Ovary (tissue), 9 donors: ENCODE data around the gene CHRM3. TPM values are rescaled to one million over a fixed set of nuclear protein-coding genes. Genes with fewer than 3 reads are reported as not detected.

Experiments used
- DNase-seq, 5 donors: peaks; one replicate each; pipeline ENCODE4 v3.0.0-alpha.2; 2019 to 2020
- H3K27ac ChIP-seq, 2 donors: fragments of 200-600 bp; one replicate each; pipeline versions ENCODE4 v1.5.1 to v1.8.0; 2019 to 2022
- H3K27me3 ChIP-seq: fragments of 200-600 bp; one replicate; pipeline ENCODE4 v1.8.0; 2022
- H3K36me3 ChIP-seq: fragments of 200-600 bp; sonication (generic); one replicate; pipeline ENCODE4 v1.5.1; 2019
- H3K4me1 ChIP-seq: one replicate; pipeline ENCODE4 v1.8.1; 2013; ENCODE audit warnings: mild to moderate bottlenecking, moderate library complexity; ENCODE audit not compliant: insufficient read depth
- H3K4me3 ChIP-seq: fragments of 200-600 bp; sonication (generic); one replicate; pipeline ENCODE4 v1.5.1; 2017
- H3K9me3 ChIP-seq, 2 donors: fragments of 200-600 bp in 1 of 2; sonication (generic) in 1 of 2; one replicate each; pipeline versions ENCODE4 v1.5.1 to v1.8.1; 2013 to 2019; ENCODE audit warnings: mild to moderate bottlenecking in 1 of 2, moderate library complexity in 1 of 2
- EP300 ChIP-seq: sonication (generic); formaldehyde crosslinking; IDR thresholded peaks from one replicate; pipeline ENCODE4 v1.6.1; 2017; ENCODE audit warnings: antibody characterized with exemption
- POLR2A ChIP-seq: fragments of 450-650 bp; IDR thresholded peaks from one replicate; pipeline ENCODE4 v1.6.1; 2017; ENCODE audit warnings: antibody characterized with exemption, mild to moderate bottlenecking, moderate library complexity
- WGBS, 3 donors: extraction: QIAGEN DNeasy Blood & Tissue Kit in 1 of 3; methylation state at CpG; one replicate each; pipeline versions ENCODE4 v1.1.5 to v1.1.7; 2013 to 2017; 5-methylcytosine and 5-hydroxymethylcytosine counted together
- intact Hi-C, 4 donors: fragments of 100-400 bp; cut with DNase I; formaldehyde crosslinking; loops; one replicate each; pipeline versions ENCODE4 v1.11.0 to v1.15.1; 2022 to 2023
- polyA plus RNA-seq, 2 donors: library from polyadenylated mRNA; stranded (reverse); fragments of 200-250 nt in 1 of 2; fragments of 350-450 nt in 1 of 2; fragmentation: Illumina TruSeq in 1 of 2; extraction: RNeasy Lipid Tissue Mini Kit (QIAGEN cat#74804) in 1 of 2; gene quantifications; one replicate each; pipeline ENCODE4 v1.2.3, GENCODE V29; 2013 to 2014
- total RNA-seq, 7 donors: library from RNA; depleted of rRNA in 2 of 7; stranded (reverse); fragments of >200 nt in 2 of 7; fragmentation: NEBNext Ultra II Directional in 3 of 7; extraction: Animal tissue kit (Norgen Biotek cat#: 25700) in 3 of 7; gene quantifications; one replicate each; pipeline versions ENCODE4 v1.1.0 to v1.2.4, GENCODE V29; 2016 to 2023
- TF ChIP-seq, protein P1 (sequence below), 3 donors: fragments of 450-650 bp in 2 of 3; fragments of 200-600 bp in 1 of 3; IDR thresholded peaks; one replicate each; pipeline versions ENCODE4 v1.5.1 to v1.8.0; 2016 to 2022; ENCODE audit warnings: antibody characterized with exemption in 3 of 3, mild to moderate bottlenecking in 1 of 3
- donor health status: DM: no; HTN: no; CAD: no; lungs with moderate emphysema.
- donor health status: DM: no; HTN: no; CAD: no.
- donor health status: Bipolar disorder and iron deficiency.
- donor health status: DM: yes; HTN: yes; CAD: no.
- donor health status: DM: no; HTN: no; CAD: no.
- donor health status: DM: yes; HTN: yes; CAD: no.

Gene CHRM3
- total and polyA plus RNA-seq, 9 donors, result 1.2 to 39.9 (median 10.1) TPM

DNA sequence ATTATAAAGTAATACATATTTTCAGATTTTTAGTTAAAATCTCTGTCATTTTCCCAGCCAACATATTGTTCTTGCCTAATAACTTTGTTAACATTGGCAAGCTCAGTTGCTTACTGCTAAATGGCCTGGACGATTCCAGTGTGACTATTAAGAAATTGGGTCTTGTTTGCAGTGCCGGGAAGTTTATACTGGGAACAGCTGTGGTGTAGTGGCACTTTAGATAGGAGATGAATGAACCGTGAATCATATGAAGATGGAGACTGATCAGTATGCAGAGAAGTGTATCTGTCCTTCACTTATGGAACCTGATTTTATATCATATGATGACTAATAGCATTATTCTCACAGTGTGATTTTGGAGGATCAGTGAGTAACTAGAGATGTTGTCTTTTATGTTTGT, 3.3 kb downstream of the CHRM3 start:
- Histone ChIP-seq H3K27ac (no peak overlapping the region), H3K27me3 (no peaks in the 10 kb centered on the region), H3K9me3 (no peaks in the 10 kb centered on the region), H3K4me1 (peaks cover 1% of the 10 kb centered on the region), H3K36me3 (no peaks in the 10 kb centered on the region), H3K4me3 (no peak overlapping the region)
- WGBS, 3 donors, result 16 to 22% (median 17%) methylated on average over 3 of the region's 3 CpGs
- intact Hi-C loops, result no loop called here
- no peak for TF ChIP-seq POLR2A
- TF ChIP-seq, protein P1, sequence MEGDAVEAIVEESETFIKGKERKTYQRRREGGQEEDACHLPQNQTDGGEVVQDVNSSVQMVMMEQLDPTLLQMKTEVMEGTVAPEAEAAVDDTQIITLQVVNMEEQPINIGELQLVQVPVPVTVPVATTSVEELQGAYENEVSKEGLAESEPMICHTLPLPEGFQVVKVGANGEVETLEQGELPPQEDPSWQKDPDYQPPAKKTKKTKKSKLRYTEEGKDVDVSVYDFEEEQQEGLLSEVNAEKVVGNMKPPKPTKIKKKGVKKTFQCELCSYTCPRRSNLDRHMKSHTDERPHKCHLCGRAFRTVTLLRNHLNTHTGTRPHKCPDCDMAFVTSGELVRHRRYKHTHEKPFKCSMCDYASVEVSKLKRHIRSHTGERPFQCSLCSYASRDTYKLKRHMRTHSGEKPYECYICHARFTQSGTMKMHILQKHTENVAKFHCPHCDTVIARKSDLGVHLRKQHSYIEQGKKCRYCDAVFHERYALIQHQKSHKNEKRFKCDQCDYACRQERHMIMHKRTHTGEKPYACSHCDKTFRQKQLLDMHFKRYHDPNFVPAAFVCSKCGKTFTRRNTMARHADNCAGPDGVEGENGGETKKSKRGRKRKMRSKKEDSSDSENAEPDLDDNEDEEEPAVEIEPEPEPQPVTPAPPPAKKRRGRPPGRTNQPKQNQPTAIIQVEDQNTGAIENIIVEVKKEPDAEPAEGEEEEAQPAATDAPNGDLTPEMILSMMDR (IDR thresholded peaks at IDR 0.05), result no peak
- TF ChIP-seq EP300, result no peak
- no peak for DNase-seq

DNA sequence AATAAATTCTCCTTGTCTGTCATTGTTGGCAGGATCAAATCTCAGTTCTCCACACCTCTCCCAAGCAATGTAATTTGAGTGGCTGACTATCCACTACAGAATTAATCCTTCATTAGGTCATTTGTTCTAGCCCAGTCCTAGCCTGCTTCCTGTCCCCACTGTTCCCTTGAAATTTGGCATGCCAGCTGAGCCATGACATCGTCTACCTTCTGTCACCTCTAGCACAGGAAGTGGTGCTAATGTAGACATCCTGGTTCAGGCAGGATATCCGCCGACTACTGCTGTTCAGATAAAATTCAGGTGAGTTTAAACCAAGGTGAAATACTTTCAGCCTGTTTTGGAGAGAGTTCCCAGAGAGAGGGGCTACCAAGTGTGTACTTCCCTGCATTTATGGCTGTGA, 5.9 kb downstream of the CHRM3 start:
- peaks cover 1% of the 10 kb centered on the region for H3K4me1 ChIP-seq
- TF ChIP-seq, protein P1 (IDR thresholded peaks at IDR 0.05), result no peak
- TF ChIP-seq EP300 (no peak), POLR2A (no peak)
- no peaks in the 10 kb centered on the region for H3K36me3 ChIP-seq
- DNase-seq, result no peak
- no peak overlapping the region for H3K4me3 ChIP-seq
- 85 to 95% (median 94%) methylated on average over 3 of the region's 3 CpGs for WGBS, 3 donors
- no peaks in the 10 kb centered on the region for H3K27me3 ChIP-seq
- H3K27ac ChIP-seq, result no peak overlapping the region
- no peaks in the 10 kb centered on the region for H3K9me3 ChIP-seq
- intact Hi-C loops, result no loop called here

DNA sequence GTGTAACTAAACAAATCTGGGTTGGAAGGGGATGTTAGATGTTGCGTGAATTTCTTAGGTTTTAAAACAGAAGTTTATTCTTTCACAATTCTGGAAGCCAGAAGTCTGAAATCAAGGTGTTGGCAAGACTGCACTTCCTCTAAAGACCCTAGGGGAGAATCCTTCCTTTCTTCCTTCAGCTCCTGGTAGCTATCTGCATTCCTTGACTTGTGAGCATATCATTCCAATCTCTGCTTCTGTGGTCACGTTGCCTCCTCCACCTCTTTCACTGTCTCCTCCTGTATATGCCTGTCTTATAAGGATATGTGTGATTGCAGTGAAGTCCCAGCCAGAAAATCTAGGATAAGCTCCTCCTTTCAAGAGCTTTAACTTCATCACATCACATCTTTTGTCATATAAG, 7.7 kb downstream of the CHRM3 start:
- H3K9me3 ChIP-seq, result no peaks in the 10 kb centered on the region
- H3K27me3 ChIP-seq, result no peaks in the 10 kb centered on the region
- H3K4me1 ChIP-seq, result peaks cover 1% of the 10 kb centered on the region
- no peak overlapping the region for H3K27ac ChIP-seq
- no peak for TF ChIP-seq EP300
- TF ChIP-seq, protein P1 (IDR thresholded peaks at IDR 0.05), result no peak
- H3K4me3 ChIP-seq, result no peak overlapping the region
- no peaks in the 10 kb centered on the region for H3K36me3 ChIP-seq
- intact Hi-C loops, result no loop called here
- 58 to 74% (median 74%) methylated on average over 2 of the region's 2 CpGs for WGBS, 3 donors
- no peak for DNase-seq

- peaks cover 3% of the 10 kb centered on the region for H3K4me1 ChIP-seq
- no peaks in the 10 kb centered on the region for H3K27me3 ChIP-seq
- no peaks in the 10 kb centered on the region for H3K9me3 ChIP-seq
- no peak overlapping the region for H3K27ac ChIP-seq
- TF ChIP-seq EP300 (no peak), POLR2A (no peak)
- TF ChIP-seq, protein P1 (IDR thresholded peaks at IDR 0.05), result no peak
- no peak for DNase-seq
- H3K4me3 ChIP-seq, result no peak overlapping the region
- 68 to 90% (median 80%) methylated on average over 6 of the region's 6 CpGs for WGBS, 3 donors
- intact Hi-C loops, result no loop called here
- H3K36me3 ChIP-seq, result no peaks in the 10 kb centered on the region
Measured at GRCh38 chr1:239413916-239414315, 27.5 kb downstream of the CHRM3 start.

DNA sequence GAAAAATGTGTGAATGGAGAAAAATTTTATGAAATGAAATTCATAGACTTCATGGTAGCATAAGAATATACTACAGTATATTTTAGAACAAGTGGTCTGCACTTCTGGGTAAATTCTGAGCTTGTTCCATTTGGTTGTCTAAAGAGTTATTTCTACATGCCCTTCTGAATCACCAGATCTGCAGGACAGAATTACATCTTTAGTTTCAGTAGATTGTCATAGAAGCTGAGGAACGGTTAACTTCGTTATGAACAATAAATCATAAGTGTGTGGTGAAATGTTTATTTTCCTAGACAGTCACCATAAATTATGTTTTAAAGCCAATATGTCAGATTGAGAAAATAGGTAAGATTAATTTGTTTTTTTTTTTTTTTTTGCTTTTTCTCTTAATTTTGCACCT, 30.9 kb downstream of the CHRM3 start:
- Histone ChIP-seq H3K4me1 (no peaks in the 10 kb centered on the region), H3K4me3 (no peak overlapping the region), H3K36me3 (no peaks in the 10 kb centered on the region), H3K27me3 (no peaks in the 10 kb centered on the region), H3K9me3 (no peaks in the 10 kb centered on the region), H3K27ac (no peak overlapping the region)
- DNase-seq, result no peak
- TF ChIP-seq, protein P1 (IDR thresholded peaks at IDR 0.05), result no peak
- TF ChIP-seq EP300 (no peak), POLR2A (no peak)
- intact Hi-C loops, result no loop called here
- WGBS, 3 donors, result 74 to 90% (median 89%) methylated on average over 2 of the region's 2 CpGs
